Stimulated activated CD8-positive, alpha-beta memory T cell treated with anti-CD3 and anti-CD28 coated beads, Interleukin-2, amount 100 ng/mL, for 1 hour (primary cell): ENCODE measurements around the gene FBXW2.

Experiments
- DNase-seq, 2 donors: peaks; one replicate each; pipeline ENCODE4 v3.0.0-alpha.2; 2020; ENCODE audit warnings: low read depth in 2 of 2

Gene FBXW2

GRCh38 chr9:120715389-120715924, 77.8 kb downstream of the FBXW2 start:
- no peak for DNase-seq

GRCh38 chr9:120714846-120715388, 78.3 kb downstream of the FBXW2 start:
- DNase-seq = no peak

GRCh38 chr9:120714088-120714845, 78.9 kb downstream of the FBXW2 start, which contains the start of gene MEGF9:
Gene MEGF9, minus strand, starts transcription at chr9:120714470. Its CDS starts 112 bp downstream, at chr9:120714358.
- DNase-seq = peak; percentile 91

- DNase-seq = no peak
These were observed 79.7 kb downstream of the FBXW2 start for GRCh38 chr9:120713257-120714087.

GRCh38 chr9:120712539-120713031, 80.6 kb downstream of the FBXW2 start:
- no peak for DNase-seq

- no peak for DNase-seq
These were observed 81.2 kb downstream of the FBXW2 start for GRCh38 chr9:120711841-120712538.

- no peak for DNase-seq
These were observed 81.9 kb downstream of the FBXW2 start for GRCh38 chr9:120711354-120711753.

- no peak for DNase-seq
These were observed 82.9 kb downstream of the FBXW2 start for GRCh38 chr9:120710110-120710981.

- DNase-seq = no peak
These were observed 84.5 kb downstream of the FBXW2 start for GRCh38 chr9:120708526-120709224.

- no peak for DNase-seq
These were observed 86.0 kb downstream of the FBXW2 start for GRCh38 chr9:120707170-120707569.
